Gastrocnemius medialis (tissue), 4 donors: ENCODE results near the gene APOE.

Experiments used
- POLR2A ChIP-seq, 2 donors: fragments of 450-650 bp; IDR thresholded peaks; one replicate each; pipeline ENCODE4 v1.6.1; 2017; ENCODE audit warnings: antibody characterized with exemption in 2 of 2, mild to moderate bottlenecking in 2 of 2, moderate library complexity in 2 of 2
- TF ChIP-seq, protein P1 (sequence below), 5 experiments: fragments of 450-650 bp in 3 of 5; fragments of 200-600 bp in 2 of 5; sonication (generic) in 2 of 5; IDR thresholded peaks in 4 of 5; conservative IDR thresholded peaks in 1 of 5; 1 replicate in 4 of 5; 2 replicates in 1 of 5; pipeline ENCODE4 v1.5.1; 2016 to 2019; ENCODE audit warnings: antibody characterized with exemption in 5 of 5, mild to moderate bottlenecking in 3 of 5, moderate library complexity in 3 of 5

DNA sequence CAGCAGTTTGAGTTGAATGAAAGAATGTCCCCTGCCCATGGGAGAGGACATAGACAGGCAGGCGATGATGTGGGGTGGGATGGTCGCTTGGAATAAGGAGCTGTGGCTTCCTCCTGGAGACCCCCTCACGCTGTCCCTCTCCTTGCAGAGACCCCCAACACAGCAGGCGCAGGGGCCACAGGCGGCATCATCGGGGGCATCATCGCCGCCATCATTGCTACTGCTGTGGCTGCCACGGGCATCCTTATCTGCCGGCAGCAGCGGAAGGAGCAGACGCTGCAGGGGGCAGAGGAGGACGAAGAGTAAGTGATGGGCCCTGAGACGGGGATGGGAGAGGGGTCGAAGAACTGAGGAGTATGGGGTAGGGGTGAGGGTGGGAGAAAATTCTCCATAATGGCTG lies 23.5 kb upstream of the APOE start:
- TF ChIP-seq, protein P1, sequence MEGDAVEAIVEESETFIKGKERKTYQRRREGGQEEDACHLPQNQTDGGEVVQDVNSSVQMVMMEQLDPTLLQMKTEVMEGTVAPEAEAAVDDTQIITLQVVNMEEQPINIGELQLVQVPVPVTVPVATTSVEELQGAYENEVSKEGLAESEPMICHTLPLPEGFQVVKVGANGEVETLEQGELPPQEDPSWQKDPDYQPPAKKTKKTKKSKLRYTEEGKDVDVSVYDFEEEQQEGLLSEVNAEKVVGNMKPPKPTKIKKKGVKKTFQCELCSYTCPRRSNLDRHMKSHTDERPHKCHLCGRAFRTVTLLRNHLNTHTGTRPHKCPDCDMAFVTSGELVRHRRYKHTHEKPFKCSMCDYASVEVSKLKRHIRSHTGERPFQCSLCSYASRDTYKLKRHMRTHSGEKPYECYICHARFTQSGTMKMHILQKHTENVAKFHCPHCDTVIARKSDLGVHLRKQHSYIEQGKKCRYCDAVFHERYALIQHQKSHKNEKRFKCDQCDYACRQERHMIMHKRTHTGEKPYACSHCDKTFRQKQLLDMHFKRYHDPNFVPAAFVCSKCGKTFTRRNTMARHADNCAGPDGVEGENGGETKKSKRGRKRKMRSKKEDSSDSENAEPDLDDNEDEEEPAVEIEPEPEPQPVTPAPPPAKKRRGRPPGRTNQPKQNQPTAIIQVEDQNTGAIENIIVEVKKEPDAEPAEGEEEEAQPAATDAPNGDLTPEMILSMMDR (IDR thresholded peaks at IDR 0.05 in 4 of 5, conservative IDR thresholded peaks at IDR 0.05 in 1 of 5) = no peak
- TF ChIP-seq POLR2A (IDR thresholded peaks at IDR 0.05) = no peak
